Neural progenitor cell (in vitro differentiated cells): ENCODE data around the gene OGDHL. TPM values are rescaled to one million over a fixed set of nuclear protein-coding genes. Genes with fewer than 3 reads are reported as not detected.

Experiments
- DNase-seq: peaks from one replicate; pipeline ENCODE4 v3.0.0-alpha.2; 2016; ENCODE audit warnings: low spot score
- H2AFZ ChIP-seq: fragments of 200-600 bp; sonication (generic); replicated peaks from 2 replicates; pipeline ENCODE4 v1.6.1; 2016; ENCODE audit warnings: antibody characterized with exemption
- H3F3A ChIP-seq: fragments of 200-600 bp; sonication (generic); 2 replicates; pipeline ENCODE4 v1.6.1; 2016; ENCODE audit warnings: antibody characterized with exemption, low read depth
- H3K27ac ChIP-seq: fragments of 200-600 bp; sonication (generic); 2 replicates; pipeline ENCODE4 v1.5.1; 2016; ENCODE audit warnings: mild to moderate bottlenecking
- H3K27me3 ChIP-seq: fragments of 200-600 bp; sonication (generic); 2 replicates; pipeline ENCODE4 v1.6.1; 2016; ENCODE audit warnings: mild to moderate bottlenecking, moderate library complexity
- H3K36me3 ChIP-seq: fragments of 200-600 bp; sonication (generic); 2 replicates; pipeline ENCODE4 v1.5.1; 2016
- H3K4me1 ChIP-seq: fragments of 200-600 bp; sonication (generic); 2 replicates; pipeline ENCODE4 v1.6.1; 2016; ENCODE audit warnings: mixed run types
- H3K4me2 ChIP-seq: fragments of 200-600 bp; sonication (generic); 2 replicates; pipeline ENCODE4 v1.6.1; 2016
- H3K4me3 ChIP-seq: fragments of 200-600 bp; sonication (generic); 2 replicates; pipeline ENCODE4 v1.5.1; 2016
- H3K79me2 ChIP-seq: fragments of 200-600 bp; sonication (generic); 2 replicates; pipeline ENCODE4 v1.6.1; 2016; ENCODE audit warnings: low read depth
- H3K9ac ChIP-seq: fragments of 200-600 bp; sonication (generic); 2 replicates; pipeline ENCODE4 v1.6.1; 2016
- H3K9me3 ChIP-seq: fragments of 200-600 bp; sonication (generic); 2 replicates; pipeline ENCODE4 v1.5.1; 2016; ENCODE audit warnings: low read depth
- H4K20me1 ChIP-seq: fragments of 200-600 bp; sonication (generic); 2 replicates; pipeline ENCODE4 v1.6.1; 2016; ENCODE audit warnings: low read depth
- H3K27ac Mint-ChIP-seq: 3 replicates; pipeline ENCODE4 v1.8.0; 2021; ENCODE audit warnings: mixed read lengths
- H3K27me3 Mint-ChIP-seq: 2 replicates; pipeline ENCODE4 v1.8.0; 2022; ENCODE audit warnings: low read depth, mild to moderate bottlenecking, inconsistent platforms, moderate library complexity, mixed read lengths; ENCODE audit not compliant: insufficient read depth
- H3K36me3 Mint-ChIP-seq: 3 replicates; pipeline ENCODE4 v1.8.0; 2021; ENCODE audit warnings: mixed read lengths
- H3K4me1 Mint-ChIP-seq: 3 replicates; pipeline ENCODE4 v1.8.0; 2021; ENCODE audit warnings: mixed read lengths
- H3K4me3 Mint-ChIP-seq: 3 replicates; pipeline ENCODE4 v1.8.0; 2021; ENCODE audit warnings: mild to moderate bottlenecking, moderate library complexity, mixed read lengths
- H3K9me3 Mint-ChIP-seq: 3 replicates; pipeline ENCODE4 v1.8.0; 2020; ENCODE audit warnings: mixed read lengths
- EZH2 ChIP-seq: fragments of 200-600 bp; sonication (generic); IDR thresholded peaks from 2 replicates; pipeline ENCODE4 v1.6.1; 2017; ENCODE audit warnings: antibody characterized with exemption, mild to moderate bottlenecking, moderate library complexity
- EZH2phosphoT487 ChIP-seq: fragments of 200-600 bp; sonication (generic); IDR thresholded peaks from 2 replicates; pipeline ENCODE4 v1.6.1; 2017; ENCODE audit warnings: antibody characterized with exemption
- total RNA-seq: library from RNA; depleted of rRNA; stranded (reverse); fragments of >200 nt; gene quantifications from 2 replicates; pipeline ENCODE4 v1.2.3, GENCODE V29; 2015; ENCODE audit warnings: low replicate concordance
- TF ChIP-seq, protein P1 (sequence below): fragments of 200-600 bp; sonication (generic); IDR thresholded peaks from 2 replicates; pipeline ENCODE4 v1.5.1; 2017; ENCODE audit warnings: antibody characterized with exemption, mild to moderate bottlenecking

Gene OGDHL
- 0.34 and 0.56 TPM in 2 replicates for total RNA-seq

DNA sequence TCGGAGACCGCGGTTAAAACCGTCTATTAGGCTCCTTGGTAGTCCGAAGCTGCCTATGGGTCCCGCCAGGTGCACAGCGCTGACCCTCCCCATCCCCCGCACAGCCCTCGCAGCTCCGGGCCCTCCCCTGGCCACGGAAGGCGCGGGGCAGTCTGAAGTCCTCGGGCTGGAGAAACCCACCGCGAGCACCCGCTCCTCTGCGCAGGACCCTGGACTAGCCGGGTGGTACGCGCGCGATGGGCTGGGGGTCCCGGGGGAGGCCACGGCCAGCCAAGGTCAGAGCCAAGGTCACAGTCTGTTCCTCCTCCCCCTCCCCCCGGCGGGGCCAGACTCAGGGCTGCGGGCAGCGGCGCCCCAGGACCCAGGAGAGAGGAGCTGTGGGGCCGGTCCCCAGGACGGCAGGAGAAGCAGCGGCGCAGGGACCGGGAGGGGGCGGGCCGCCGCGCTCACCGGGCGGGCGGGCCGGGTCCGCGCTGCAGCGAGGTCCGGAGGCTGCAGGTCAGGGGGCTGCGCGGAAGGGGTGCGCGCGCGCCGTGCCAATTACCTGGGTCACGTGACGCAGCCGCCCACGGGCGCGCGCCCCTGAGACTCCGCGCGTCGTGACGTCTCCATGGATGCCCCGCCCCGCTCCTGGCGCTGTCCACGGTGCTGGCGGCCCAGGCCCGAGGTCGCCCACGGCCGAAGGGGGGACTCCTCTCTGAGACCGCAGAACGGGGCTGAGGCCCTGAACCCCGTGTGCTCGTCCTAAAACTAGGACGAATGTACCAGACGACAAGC is at the start of gene OGDHL:
OGDHL (minus strand) TSS at position 535 of the 777 bp plus-strand sequence. CDS start 3,731 bp downstream, outside the sequence.
- H3K36me3 Mint-ChIP-seq = no peaks in the 10 kb centered on the region
- peak within 1 kb of the TSS; percentile 79 for H2AFZ ChIP-seq
- H3K79me2 ChIP-seq = no peaks in the 10 kb centered on the region
- H3K9me3 Mint-ChIP-seq = no peaks in the 10 kb centered on the region
- DNase-seq = peak; percentile 94
- H3K9me3 ChIP-seq = no peaks in the 10 kb centered on the region
- no peak within 1 kb of the TSS for H3K27ac Mint-ChIP-seq
- peak within 1 kb of the TSS; percentile 92 for H3K4me3 ChIP-seq
- TF ChIP-seq, protein P1, sequence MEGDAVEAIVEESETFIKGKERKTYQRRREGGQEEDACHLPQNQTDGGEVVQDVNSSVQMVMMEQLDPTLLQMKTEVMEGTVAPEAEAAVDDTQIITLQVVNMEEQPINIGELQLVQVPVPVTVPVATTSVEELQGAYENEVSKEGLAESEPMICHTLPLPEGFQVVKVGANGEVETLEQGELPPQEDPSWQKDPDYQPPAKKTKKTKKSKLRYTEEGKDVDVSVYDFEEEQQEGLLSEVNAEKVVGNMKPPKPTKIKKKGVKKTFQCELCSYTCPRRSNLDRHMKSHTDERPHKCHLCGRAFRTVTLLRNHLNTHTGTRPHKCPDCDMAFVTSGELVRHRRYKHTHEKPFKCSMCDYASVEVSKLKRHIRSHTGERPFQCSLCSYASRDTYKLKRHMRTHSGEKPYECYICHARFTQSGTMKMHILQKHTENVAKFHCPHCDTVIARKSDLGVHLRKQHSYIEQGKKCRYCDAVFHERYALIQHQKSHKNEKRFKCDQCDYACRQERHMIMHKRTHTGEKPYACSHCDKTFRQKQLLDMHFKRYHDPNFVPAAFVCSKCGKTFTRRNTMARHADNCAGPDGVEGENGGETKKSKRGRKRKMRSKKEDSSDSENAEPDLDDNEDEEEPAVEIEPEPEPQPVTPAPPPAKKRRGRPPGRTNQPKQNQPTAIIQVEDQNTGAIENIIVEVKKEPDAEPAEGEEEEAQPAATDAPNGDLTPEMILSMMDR = no peak
- peak; percentile 61 for TF ChIP-seq EZH2
- peaks cover 5% of the 10 kb centered on the region for H3K4me1 ChIP-seq
- H3K27me3 ChIP-seq = peaks cover 40% of the 10 kb centered on the region
- H3K4me2 ChIP-seq = peak within 1 kb of the TSS; percentile 100
- H3K36me3 ChIP-seq = no peaks in the 10 kb centered on the region
- H3F3A ChIP-seq = peaks cover 11% of the 10 kb centered on the region
- H3K27ac ChIP-seq = no peak within 1 kb of the TSS
- H3K4me3 Mint-ChIP-seq = peak within 1 kb of the TSS; percentile 83
- H3K4me1 Mint-ChIP-seq = peaks cover 7% of the 10 kb centered on the region
- peaks cover 27% of the 10 kb centered on the region for H4K20me1 ChIP-seq
- H3K27me3 Mint-ChIP-seq = peaks cover 11% of the 10 kb centered on the region
- no peak within 1 kb of the TSS for H3K9ac ChIP-seq

GRCh38 chr10:49803988-49804387 is 41.9 kb upstream of the OGDHL start:
- Mint-ChIP-seq H3K27ac (no peak overlapping the region), H3K27me3 (peaks cover 7% of the 10 kb centered on the region), H3K4me1 (no peaks in the 10 kb centered on the region), H3K9me3 (peaks cover 10% of the 10 kb centered on the region), H3K4me3 (no peak overlapping the region), H3K36me3 (no peaks in the 10 kb centered on the region)
- Histone ChIP-seq H2AFZ (no peak overlapping the region), H3K27me3 (no peaks in the 10 kb centered on the region), H3K4me1 (no peaks in the 10 kb centered on the region), H3F3A (no peaks in the 10 kb centered on the region), H3K9me3 (no peaks in the 10 kb centered on the region), H3K27ac (no peak overlapping the region), H3K4me2 (no peak overlapping the region), H3K79me2 (no peaks in the 10 kb centered on the region), H4K20me1 (no peaks in the 10 kb centered on the region), H3K4me3 (no peak overlapping the region), H3K9ac (no peak overlapping the region), H3K36me3 (no peaks in the 10 kb centered on the region)
- TF ChIP-seq EZH2 = no peak
- TF ChIP-seq, protein P1 = no peak
- no peak for TF ChIP-seq EZH2phosphoT487
- DNase-seq = no peak

DNA sequence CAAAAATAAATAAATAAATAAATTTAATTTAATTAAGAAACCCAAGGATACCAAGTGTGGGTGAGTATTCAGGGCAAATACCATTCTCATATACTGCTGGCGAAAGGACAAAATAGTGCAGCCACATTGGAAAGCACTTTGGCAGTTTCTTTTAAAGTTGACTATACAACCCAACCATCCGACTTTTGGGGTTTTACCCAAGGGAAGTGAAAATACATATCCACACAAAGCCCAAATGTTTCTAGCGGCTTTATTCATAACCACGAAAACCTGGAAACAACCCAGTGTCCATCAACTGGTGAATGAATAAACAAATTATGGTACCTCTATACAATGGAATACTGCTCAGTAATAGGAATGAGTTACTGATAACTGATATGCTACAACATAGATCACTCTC is 36.2 kb upstream of the OGDHL start:
- Histone ChIP-seq H3K4me3 (no peak overlapping the region), H3K4me1 (no peaks in the 10 kb centered on the region), H3K79me2 (no peaks in the 10 kb centered on the region), H2AFZ (no peak overlapping the region), H3K36me3 (no peaks in the 10 kb centered on the region), H3K27ac (no peak overlapping the region), H3K4me2 (no peak overlapping the region), H4K20me1 (no peaks in the 10 kb centered on the region), H3K9me3 (no peaks in the 10 kb centered on the region), H3F3A (no peaks in the 10 kb centered on the region), H3K9ac (no peak overlapping the region), H3K27me3 (no peaks in the 10 kb centered on the region)
- no peak for TF ChIP-seq EZH2
- TF ChIP-seq, protein P1 = no peak
- no peak for TF ChIP-seq EZH2phosphoT487
- DNase-seq = no peak
- Mint-ChIP-seq H3K27ac (no peak overlapping the region), H3K4me3 (no peak overlapping the region), H3K27me3 (peaks cover 5% of the 10 kb centered on the region), H3K9me3 (peaks cover 2% of the 10 kb centered on the region), H3K4me1 (no peaks in the 10 kb centered on the region), H3K36me3 (no peaks in the 10 kb centered on the region)
